H1 (cell line): ENCODE data around the gene KIF25. TPM values are rescaled to one million over a fixed set of nuclear protein-coding genes. Genes with fewer than 3 reads are reported as not detected.

Experiments
- HDAC2 ChIP-seq, 2 experiments: fragments of 300-600 bp in 1 of 2; sonication (generic) in 1 of 2; IDR thresholded peaks; 2 replicates each; pipeline ENCODE4 v1.6.1; 2011 to 2012; ENCODE audit warnings: low read depth in 2 of 2, low read length in 2 of 2, mild to moderate bottlenecking in 2 of 2, moderate library complexity in 2 of 2, borderline replicate concordance in 1 of 2, inconsistent platforms in 1 of 2
- SP2 ChIP-seq: IDR thresholded peaks from 2 replicates; pipeline ENCODE4 v1.6.1; 2012; ENCODE audit warnings: mild to moderate bottlenecking, low read length, inconsistent platforms
- polyA plus RNA-seq, 7 experiments: library from polyadenylated mRNA; depleted of rRNA in 3 of 7; stranded (reverse) in 5 of 7; unstranded in 2 of 7; fragments of >200 nt in 5 of 7; fragments of 200-250 nt in 2 of 7; gene quantifications; 1 replicate in 5 of 7; 2 replicates in 1 of 7; 4 replicates in 1 of 7; pipeline versions ENCODE4 v1.2.1 to v1.2.3, GENCODE V29; 2011 to 2013; ENCODE audit warnings: missing spikeins in 2 of 7, mixed read lengths in 2 of 7
- total RNA-seq: library from RNA; stranded (reverse); fragmentation: NEBNext Ultra II Directional; extraction: Animal tissue kit (Norgen Biotek cat#: 25700); gene quantifications from 2 replicates; pipeline ENCODE4 v1.2.1, GENCODE V29; 2021

KIF25 gene
- total and polyA plus RNA-seq, 2 of the 8 experiments (the other 6 are each of a cell fraction or from before 2014, with no cell fraction given): 1.5 to 2.0 TPM

DNA sequence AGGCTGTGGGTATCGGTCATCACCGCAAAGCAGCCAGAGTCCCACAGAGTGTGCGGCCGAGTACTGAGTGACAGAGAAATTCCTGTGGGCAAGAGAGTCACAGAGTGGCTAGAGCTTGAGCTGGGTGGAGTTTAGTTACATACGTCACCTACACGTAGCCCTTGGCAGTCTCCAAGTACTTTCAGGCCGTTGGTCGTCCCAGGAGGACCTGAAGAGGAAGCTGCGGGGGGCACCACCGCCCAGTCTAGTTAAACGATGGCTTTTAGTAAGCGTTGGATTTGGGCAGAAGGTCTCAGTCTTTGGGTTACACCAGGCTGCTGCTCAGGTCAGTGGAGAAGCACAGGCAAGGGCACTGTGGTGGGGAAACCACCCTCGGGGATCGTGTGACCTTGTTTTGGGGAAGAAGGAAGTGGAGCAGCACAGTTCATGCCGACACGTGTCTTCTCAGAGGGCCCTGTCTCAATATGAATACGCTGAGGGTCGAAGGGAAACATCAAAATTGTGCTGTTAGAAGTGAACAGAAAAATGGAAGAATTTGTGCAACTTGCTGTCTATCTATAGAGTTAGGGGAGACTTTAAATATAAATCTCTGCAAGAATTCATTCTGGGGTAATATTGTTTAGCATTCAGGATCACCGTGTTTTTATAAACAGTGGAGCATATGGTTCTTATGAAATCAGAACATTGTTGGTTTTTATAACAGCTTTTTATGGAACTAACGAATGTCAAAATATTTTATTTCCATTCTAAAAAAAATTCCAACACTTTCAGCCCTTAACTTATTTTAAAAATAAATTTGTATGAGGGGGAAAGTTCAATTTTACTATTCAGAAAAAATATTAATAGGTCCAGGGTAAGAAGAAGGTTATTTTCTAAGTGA is 28.6 kb downstream of the KIF25 start (continued):
- TF ChIP-seq HDAC2 (IDR thresholded peaks at IDR 0.05; ENCODE audit: borderline replicate concordance in 1 of 2, low read depth in 2 of 2, low read length in 2 of 2) (no peak), SP2 (no peak)
